ENCODE results near the gene KCNC2. TPM values are rescaled to one million over a fixed set of nuclear protein-coding genes. Genes with fewer than 3 reads are reported as not detected.

Gene KCNC2
- total RNA-seq, 1 experiment from 2014 or later: not detected

DNA sequence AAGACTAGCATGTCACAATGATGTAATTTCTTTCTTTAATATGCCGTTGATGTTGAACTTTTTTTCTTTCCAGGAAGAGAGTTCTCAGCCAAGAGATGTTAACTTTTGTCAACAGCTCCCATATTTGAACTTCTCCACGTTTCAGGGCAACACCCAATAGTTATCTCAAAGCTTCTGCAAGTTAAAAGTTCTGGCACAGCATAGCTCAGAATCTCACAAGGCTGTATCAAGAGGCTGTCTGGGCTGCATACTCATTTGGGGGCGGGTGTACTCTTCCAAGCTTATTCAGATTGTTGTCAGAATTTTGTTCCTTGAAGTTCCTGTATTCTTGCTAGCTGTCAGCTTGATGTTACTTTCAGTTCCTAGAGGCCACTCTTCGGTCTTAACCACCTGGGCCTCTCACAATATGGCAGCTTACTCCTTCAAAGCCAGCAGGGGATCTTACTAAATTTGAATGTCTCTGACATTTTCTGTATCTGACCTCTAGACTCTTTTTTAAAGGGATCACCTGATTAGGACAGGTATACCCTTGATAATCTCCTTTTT is 38.9 kb downstream of the KCNC2 start:
- ChIA-PET POLR2A (no interaction called here), CTCF (no interaction called here)
- H3K27me3 ChIP-seq (ENCODE audit: control insufficient read depth, insufficient read depth, low read length): no peaks in the 10 kb centered on the region
- H3K4me1 ChIP-seq (ENCODE audit: control insufficient read depth, insufficient read depth, low read length): no peaks in the 10 kb centered on the region
- no peak for TF ChIP-seq SIN3A (IDR thresholded peaks at IDR 0.05; ENCODE audit: borderline replicate concordance, insufficient read depth, low read depth, low read length)
- no peak for TF ChIP-seq TCF7L2 (IDR thresholded peaks at IDR 0.05; ENCODE audit: low read depth, low read length)
- TF ChIP-seq, protein P1, sequence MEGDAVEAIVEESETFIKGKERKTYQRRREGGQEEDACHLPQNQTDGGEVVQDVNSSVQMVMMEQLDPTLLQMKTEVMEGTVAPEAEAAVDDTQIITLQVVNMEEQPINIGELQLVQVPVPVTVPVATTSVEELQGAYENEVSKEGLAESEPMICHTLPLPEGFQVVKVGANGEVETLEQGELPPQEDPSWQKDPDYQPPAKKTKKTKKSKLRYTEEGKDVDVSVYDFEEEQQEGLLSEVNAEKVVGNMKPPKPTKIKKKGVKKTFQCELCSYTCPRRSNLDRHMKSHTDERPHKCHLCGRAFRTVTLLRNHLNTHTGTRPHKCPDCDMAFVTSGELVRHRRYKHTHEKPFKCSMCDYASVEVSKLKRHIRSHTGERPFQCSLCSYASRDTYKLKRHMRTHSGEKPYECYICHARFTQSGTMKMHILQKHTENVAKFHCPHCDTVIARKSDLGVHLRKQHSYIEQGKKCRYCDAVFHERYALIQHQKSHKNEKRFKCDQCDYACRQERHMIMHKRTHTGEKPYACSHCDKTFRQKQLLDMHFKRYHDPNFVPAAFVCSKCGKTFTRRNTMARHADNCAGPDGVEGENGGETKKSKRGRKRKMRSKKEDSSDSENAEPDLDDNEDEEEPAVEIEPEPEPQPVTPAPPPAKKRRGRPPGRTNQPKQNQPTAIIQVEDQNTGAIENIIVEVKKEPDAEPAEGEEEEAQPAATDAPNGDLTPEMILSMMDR (IDR thresholded peaks at IDR 0.05): no peak
- TF ChIP-seq POLR2AphosphoS5 (IDR thresholded peaks at IDR 0.05; ENCODE audit: low read depth, low read length): no peak
- TF ChIP-seq, protein P2, sequence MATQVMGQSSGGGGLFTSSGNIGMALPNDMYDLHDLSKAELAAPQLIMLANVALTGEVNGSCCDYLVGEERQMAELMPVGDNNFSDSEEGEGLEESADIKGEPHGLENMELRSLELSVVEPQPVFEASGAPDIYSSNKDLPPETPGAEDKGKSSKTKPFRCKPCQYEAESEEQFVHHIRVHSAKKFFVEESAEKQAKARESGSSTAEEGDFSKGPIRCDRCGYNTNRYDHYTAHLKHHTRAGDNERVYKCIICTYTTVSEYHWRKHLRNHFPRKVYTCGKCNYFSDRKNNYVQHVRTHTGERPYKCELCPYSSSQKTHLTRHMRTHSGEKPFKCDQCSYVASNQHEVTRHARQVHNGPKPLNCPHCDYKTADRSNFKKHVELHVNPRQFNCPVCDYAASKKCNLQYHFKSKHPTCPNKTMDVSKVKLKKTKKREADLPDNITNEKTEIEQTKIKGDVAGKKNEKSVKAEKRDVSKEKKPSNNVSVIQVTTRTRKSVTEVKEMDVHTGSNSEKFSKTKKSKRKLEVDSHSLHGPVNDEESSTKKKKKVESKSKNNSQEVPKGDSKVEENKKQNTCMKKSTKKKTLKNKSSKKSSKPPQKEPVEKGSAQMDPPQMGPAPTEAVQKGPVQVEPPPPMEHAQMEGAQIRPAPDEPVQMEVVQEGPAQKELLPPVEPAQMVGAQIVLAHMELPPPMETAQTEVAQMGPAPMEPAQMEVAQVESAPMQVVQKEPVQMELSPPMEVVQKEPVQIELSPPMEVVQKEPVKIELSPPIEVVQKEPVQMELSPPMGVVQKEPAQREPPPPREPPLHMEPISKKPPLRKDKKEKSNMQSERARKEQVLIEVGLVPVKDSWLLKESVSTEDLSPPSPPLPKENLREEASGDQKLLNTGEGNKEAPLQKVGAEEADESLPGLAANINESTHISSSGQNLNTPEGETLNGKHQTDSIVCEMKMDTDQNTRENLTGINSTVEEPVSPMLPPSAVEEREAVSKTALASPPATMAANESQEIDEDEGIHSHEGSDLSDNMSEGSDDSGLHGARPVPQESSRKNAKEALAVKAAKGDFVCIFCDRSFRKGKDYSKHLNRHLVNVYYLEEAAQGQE (IDR thresholded peaks at IDR 0.05; ENCODE audit: insufficient read depth in 1 of 2, low read depth in 2 of 2, low read length in 1 of 2): no peak
- intact Hi-C loops (cut with micrococcal nuclease; ENCODE audit: unreplicated experiment): no loop called here
- no peak overlapping the region for H3K4me3 ChIP-seq (ENCODE audit: low read depth in 2 of 2, low read length in 2 of 2)
- H3K27ac ChIP-seq (ENCODE audit: low read length): no peak overlapping the region
- no peaks in the 10 kb centered on the region for H3K9me3 ChIP-seq (ENCODE audit: control insufficient read depth, insufficient read depth, low read depth, low read length)
- H3K36me3 ChIP-seq (ENCODE audit: control insufficient read depth, insufficient read depth, low read length): no peaks in the 10 kb centered on the region; the same call in 1 of the 2 replicates
- no peak for ATAC-seq
- no TSS peak for BruUV-seq (replicated peaks)
- in situ Hi-C loops (cut with HindIII; ENCODE audit: low pct_unique_long_range_greater_than_20kb, low sequenced_read_pairs): no loop called here
- DNase-seq (ENCODE audit: low read depth, low spot score): no peak

DNA sequence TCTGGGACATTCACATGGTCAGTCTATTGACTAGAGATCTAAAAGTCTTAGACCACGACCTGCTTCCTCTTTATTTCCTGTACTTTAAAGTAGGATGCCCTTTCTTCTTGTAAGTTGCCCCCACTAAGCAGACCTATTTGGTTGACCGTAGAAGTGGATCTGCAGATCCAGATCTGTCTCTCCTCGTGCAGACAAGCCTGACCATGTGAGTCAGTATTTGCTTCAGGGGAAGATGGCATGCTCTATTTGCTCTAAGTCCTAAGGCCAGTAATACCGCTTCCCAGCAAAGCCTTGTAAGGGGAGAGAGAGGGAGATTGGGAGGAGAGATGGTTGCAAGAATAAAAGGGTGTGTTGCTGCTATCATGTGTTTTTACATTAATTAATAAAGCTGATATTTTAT is 46.8 kb downstream of the KCNC2 start:
- ChIA-PET POLR2A (no interaction called here), CTCF (no interaction called here)
- in situ Hi-C loops (cut with HindIII; ENCODE audit: low pct_unique_long_range_greater_than_20kb, low sequenced_read_pairs): no loop called here
- intact Hi-C loops (cut with micrococcal nuclease; ENCODE audit: unreplicated experiment): no loop called here
- no peaks in the 10 kb centered on the region for H3K4me1 ChIP-seq (ENCODE audit: control insufficient read depth, insufficient read depth, low read length)
- ATAC-seq: no peak
- no peak for TF ChIP-seq TCF7L2 (IDR thresholded peaks at IDR 0.05; ENCODE audit: low read depth, low read length)
- TF ChIP-seq, protein P2 (IDR thresholded peaks at IDR 0.05; ENCODE audit: insufficient read depth in 1 of 2, low read depth in 2 of 2, low read length in 1 of 2): no peak
- TF ChIP-seq SIN3A (IDR thresholded peaks at IDR 0.05; ENCODE audit: borderline replicate concordance, insufficient read depth, low read depth, low read length): no peak
- TF ChIP-seq POLR2AphosphoS5 (IDR thresholded peaks at IDR 0.05; ENCODE audit: low read depth, low read length): no peak
- TF ChIP-seq, protein P1 (IDR thresholded peaks at IDR 0.05): no peak
- H3K36me3 ChIP-seq (ENCODE audit: control insufficient read depth, insufficient read depth, low read length): no peaks in the 10 kb centered on the region
- no peak overlapping the region for H3K4me3 ChIP-seq (ENCODE audit: low read depth in 2 of 2, low read length in 2 of 2)
- H3K9me3 ChIP-seq (ENCODE audit: control insufficient read depth, insufficient read depth, low read depth, low read length): no peaks in the 10 kb centered on the region
- H3K27me3 ChIP-seq (ENCODE audit: control insufficient read depth, insufficient read depth, low read length): no peaks in the 10 kb centered on the region
- H3K27ac ChIP-seq (ENCODE audit: low read length): no peak overlapping the region
- no peak for DNase-seq (ENCODE audit: low read depth, low spot score)
- BruUV-seq (replicated peaks): no TSS peak
